HG02588 (cell line): ENCODE data around the gene DCP1B.
A peak's percentile ranks its signal among the peaks of the same experiment; 100 is the strongest.

Experiments used
- ATAC-seq: cut with Tn5 transposase; IDR thresholded peaks from one replicate; pipeline ENCODE4 v1.9.1; 2021; ENCODE audit warnings: mild to moderate bottlenecking, moderate library complexity; ENCODE audit not compliant: unreplicated experiment

The DCP1B gene

GRCh38 chr12:2018391-2018790, 14.1 kb upstream of the DCP1B start:
- ATAC-seq: no peak

- no peak for ATAC-seq
Measured at GRCh38 chr12:2017546-2018337, 13.5 kb upstream of the DCP1B start.

DNA sequence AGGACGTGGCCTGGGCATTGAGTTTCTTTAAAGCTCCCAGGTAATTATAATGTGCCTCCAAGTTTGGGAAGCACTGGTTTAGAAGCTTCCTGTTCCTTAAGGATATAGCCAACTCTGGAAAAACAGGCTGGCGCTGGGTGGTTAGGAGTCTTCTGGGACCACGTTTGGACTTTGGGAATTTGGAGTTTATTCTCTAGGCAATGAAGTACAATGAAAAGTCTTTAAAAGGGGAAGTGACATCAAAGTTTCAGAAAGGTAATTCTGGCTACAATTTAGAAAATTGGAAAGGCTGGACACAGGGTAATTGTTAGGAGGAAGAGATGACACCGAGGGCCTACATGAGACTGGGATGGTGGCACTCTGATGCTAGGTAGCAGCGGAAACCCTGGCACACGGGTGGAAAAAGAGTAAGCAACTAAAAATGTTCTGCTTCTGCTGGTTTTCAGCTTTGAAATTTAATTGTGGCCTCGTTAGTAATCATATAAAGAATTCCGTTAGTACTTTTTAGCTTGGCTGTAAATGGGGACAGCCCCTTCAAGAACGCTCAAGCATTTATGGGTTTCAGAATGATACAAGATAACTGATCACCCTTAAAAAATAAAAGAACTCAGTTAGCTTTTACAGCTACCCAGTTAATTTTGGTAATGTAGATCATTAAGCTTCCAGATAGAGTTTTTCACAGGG, 12.7 kb upstream of the DCP1B start:
- ATAC-seq: no peak

- no peak for ATAC-seq
Measured at GRCh38 chr12:2014231-2014630, 10.0 kb upstream of the DCP1B start.

- ATAC-seq: no peak
Measured at GRCh38 chr12:2013527-2014223, 9.4 kb upstream of the DCP1B start.

- ATAC-seq: no peak
Measured at GRCh38 chr12:2013086-2013485, 8.8 kb upstream of the DCP1B start.

DNA sequence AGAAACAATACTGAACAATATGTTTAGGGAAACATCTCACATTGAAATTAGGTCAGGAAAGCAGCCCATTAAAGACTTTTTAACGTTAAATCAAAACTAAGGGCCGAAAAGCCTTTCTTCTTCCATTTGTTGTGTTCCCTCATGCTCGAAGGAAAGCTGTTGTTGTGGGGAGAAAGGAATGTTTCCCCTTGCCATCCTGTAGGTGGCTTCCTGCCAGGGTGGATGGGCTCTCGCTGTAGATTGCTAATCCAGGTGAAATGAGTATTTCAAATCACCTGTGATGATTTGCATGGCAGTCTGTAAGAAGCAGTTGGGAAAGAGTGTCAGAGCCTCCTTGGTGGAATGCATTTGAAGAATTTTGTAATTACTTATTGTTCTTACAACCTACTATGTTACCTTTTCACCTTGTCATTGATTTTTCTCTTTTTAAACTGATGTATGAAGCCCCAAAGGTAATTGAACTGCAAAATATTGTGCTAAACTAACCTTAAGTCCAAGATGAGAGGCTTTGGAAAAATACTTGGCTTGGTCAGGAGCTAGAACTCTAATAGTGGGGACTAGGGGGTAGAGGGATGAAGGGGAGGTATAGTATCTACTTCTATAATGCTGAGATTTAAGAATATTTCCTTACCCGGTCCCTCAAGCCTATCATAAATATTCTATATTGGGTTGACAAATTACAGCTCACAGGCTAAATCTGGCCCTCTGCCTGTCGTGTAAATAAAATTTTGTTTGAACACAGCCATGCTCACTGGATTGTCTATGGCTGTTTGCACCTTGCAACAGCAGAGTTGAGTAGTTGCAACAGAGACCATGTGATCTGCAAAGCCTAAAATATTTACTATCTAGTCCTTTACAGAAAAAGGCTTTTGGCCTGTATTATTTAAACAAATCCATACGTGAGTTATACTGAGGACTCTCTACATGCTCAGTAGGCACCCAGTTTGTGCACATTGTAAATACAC, 7.7 kb upstream of the DCP1B start:
- ATAC-seq: no peak

DNA sequence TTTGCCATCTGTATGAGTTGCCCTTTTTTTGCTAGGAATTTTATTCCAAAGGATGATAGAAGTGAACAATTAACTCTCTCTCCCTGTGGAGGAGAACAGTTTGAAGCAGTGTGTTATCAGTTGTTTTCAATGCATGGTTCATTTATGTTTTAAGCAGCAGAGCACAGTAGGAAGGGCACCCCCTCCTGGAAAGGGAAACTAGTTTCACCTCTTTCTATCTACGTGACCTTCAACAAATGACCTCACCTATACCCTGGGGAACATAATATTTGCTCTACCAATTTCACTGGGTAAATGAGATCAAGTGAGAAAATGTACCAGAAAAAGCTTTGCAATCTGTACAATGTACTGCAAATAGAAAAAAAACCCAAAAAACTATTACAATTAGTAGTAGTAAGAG, 5.4 kb upstream of the DCP1B start:
- ATAC-seq: no peak

- no peak for ATAC-seq
Measured at GRCh38 chr12:2008677-2009076, 4.4 kb upstream of the DCP1B start.

DNA sequence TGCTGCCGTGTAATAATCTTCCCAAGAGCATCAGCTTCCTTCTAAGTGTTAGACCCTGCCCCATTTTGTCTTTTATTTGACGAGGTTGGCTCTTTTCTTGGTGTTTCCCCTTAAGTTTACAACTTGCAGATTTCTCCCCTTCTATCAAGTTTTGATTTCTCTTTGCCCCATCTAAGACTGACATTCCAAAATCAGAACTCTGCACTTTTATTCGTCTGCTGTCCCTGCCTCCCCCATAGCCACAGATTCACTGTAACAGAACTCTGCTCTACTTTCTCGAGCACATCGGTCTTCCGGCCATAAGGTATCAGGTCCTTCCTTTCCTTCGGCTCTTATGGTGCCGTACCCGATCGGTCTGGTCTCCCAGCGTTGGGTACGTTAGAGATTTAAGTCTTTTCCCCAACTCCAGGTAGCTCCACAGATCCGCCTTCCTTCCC, 563 bp downstream of the DCP1B start:
- ATAC-seq: no peak

GRCh38 chr12:1995205-1995896, 8.9 kb downstream of the DCP1B start:
- ATAC-seq: peak; percentile 57

GRCh38 chr12:1994429-1995143, 9.7 kb downstream of the DCP1B start:
- ATAC-seq: no peak

DNA sequence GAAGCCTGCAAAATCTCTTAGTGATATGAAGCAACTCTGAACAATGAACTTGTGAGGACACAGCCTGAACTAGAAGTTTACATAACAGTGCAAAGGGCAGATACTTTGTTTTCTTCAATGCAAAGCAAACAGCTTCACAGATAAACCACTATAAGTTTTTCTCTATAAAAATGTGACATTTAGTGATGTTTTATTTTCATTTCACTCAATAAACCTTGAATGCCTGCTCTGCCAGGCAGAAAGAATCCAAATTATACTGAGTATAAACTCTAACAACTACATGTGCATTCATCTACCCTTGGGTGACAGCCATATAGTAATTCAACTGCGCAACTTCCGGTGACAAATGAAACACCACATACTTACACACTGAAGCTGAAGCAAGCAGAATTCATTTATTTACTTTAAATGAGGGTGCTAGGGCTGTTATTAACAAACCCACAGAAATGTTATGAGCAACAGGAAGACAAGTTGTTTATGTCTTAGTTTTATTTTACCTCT, 10.3 kb downstream of the DCP1B start:
- ATAC-seq: no peak

DNA sequence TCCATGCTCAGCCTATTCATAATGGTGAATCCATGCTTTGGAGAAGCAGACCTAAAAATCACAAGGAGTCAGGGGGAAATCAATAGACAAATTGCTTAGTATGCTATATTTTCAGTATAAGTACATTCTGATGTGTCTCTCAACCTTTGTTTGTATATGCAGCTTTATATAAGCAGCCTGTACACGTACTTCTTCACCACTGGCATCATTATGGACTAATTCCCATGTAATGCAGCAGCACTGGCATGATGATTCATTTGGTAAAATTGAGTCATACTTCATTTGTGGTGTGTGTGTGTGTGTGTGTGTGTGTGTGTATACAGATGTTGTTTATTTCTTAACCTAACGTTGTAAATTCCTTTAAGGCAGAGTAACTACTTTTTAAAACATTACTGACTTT, 10.9 kb downstream of the DCP1B start:
- ATAC-seq: no peak

DNA sequence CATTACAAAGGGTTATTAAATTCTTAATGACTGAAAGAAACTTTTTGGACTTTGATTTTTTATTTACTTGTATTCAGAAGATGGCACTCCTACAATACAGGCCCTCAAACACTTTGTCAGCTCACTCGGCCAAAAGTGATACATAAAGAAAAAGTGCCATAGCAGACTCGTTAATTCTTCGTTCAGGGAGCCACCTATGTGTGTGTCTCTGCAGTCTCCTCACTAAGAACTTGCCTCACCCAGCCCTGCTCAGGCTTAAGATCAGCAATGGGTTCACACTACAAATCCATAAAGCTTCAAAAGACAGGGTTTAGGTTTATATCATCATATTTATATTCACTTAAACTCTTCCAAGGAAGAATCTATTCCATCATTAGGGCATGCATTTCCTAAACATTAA, 11.5 kb downstream of the DCP1B start:
- ATAC-seq: no peak

- ATAC-seq: no peak
Measured at GRCh38 chr12:1989111-1989510, 15.1 kb downstream of the DCP1B start.

DNA sequence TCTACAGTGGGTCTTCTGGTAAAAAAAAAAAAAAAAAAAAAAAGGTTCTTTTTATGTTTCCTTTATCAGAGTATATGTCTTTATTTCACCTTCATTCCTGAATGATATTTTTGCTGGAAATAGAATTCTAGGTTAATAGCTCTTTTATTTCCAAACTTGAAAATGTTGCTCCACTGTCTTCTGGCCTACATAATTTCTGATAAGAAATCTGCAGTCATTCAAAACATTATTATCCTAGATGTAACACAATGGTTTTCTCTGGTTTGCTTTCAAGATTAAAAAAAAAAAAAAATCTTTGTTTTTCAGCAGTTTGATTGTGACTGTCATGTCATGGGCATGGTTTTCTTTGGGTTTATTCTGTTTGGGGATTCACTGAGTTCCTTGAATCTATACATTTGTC, 19.5 kb downstream of the DCP1B start:
- no peak for ATAC-seq

DNA sequence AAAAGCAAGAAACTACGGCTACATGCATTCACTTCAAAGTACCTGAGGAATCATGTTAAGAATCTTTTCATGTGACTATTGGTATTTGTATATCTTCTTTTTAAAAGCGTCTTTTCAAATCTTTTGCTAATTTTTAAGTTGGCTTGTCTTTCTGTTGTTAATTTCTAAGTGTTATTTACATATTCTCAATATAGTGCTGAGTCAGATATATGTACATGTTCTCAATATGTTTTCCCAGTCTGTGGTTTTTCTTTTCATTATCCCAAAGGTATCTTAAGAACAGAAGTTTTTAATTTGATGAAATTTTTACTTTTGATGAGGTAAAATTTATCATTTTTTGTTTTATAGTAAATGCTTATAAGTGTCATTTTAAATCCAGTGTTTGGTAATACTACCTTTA, 24.0 kb downstream of the DCP1B start:
- no peak for ATAC-seq
